Stimulated activated naive CD4-positive, alpha-beta T cell treated with Interleukin-2 at 50 U/mL for 16 hours (primary cell): ENCODE measurements around the gene PAX6.
"Not testable (repeated sequence)": the region's sequence is repeated elsewhere in the genome, so short reads cannot be mapped to it uniquely, and the experiment has no call there.

Source experiments
- DNase-seq: peaks from one replicate; lab custom pipeline; 2025; lab: John Stamatoyannopoulos, UW

Gene PAX6

DNA sequence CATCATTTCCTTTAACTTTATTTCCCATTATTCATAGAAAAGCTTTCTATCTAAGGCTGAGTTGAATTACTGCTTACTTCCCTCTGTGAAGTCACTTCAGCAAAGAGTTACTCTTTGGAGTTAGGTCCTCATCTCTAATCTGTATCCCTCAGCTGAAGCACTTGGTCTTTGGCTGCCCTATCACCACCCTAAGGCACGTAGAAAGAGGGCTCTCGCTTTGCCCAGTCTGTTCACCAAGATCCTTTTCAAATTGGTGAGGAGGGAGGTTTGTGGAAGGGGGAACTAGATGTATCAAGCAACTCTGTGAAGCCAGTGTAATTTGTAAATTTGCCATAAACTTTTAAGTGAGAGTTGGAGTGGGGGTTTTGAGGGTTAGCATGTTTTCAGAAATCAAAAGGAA lies 43.4 kb downstream of the PAX6 start:
- DNase-seq = no peak

DNA sequence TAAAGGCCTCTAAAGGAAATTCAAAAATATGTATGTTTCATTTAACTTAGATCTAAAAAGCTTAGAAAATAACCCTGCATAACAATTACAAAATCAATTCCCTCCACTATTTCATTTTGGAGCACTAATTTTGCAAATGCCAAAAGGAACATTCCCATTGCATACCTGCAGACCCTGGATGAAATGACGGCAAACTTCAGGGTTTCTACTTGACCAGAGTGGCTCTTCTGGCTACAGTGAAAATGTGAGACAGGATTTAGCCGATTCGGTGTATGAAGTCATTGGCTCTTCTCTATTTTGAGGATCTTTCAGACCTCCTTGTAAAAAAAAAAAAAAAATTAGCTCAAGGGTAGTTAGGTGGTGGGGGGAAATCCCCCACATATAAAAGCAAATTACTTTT lies 44.1 kb downstream of the PAX6 start:
- no peak for DNase-seq

- no peak for DNase-seq
Observed at GRCh38 chr11:31764766-31765165, 46.4 kb downstream of the PAX6 start.

GRCh38 chr11:31764261-31764660 lies 46.9 kb downstream of the PAX6 start:
- DNase-seq = no peak

- no peak for DNase-seq
Observed at GRCh38 chr11:31763296-31763695, 47.8 kb downstream of the PAX6 start.

DNA sequence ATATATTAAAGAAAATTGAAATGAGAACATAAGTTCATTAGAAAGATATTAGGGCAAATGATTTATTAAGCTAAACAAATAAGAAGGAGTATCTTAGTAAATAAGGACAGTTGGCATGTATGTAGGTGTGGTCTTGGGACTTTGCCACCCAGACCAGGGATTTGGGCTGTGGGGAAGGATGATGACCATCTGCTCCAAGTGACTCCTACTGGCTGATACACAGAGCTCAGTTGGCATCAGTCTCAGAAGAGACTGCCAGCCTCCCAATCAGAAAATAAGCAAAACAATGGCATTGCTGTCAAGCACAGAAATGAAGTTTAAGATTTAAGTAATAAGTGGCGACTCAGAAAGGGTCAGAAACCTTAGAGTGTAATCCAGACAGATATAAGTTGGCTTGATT lies 49.5 kb downstream of the PAX6 start:
- DNase-seq = no peak

GRCh38 chr11:31757260-31757835 lies 53.8 kb downstream of the PAX6 start:
- DNase-seq = no peak

GRCh38 chr11:31747581-31747980 lies 63.5 kb downstream of the PAX6 start:
- no peak for DNase-seq

GRCh38 chr11:31740731-31741368 lies 70.3 kb downstream of the PAX6 start:
- not testable (repeated sequence) for DNase-seq

DNA sequence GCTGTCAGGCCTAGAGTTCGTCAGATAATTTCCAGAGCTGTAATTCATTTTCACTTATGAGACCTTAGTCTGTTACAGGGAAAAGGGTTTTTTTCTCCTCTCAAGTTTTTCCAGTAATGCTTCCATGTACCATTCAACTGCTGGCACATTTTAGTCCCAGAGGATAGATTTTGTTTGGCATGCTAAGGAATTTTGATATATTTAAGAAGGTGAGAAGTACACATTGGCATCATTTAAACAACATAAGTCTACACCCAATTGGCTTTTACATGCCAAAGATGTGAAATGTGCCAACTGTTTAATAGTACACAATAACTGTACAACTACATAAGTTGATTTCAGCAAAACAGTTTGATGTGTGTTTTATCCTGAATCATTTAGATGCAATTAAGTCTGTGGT lies 71.0 kb downstream of the PAX6 start:
- DNase-seq = no peak
